HG03521 (cell line): ENCODE measurements around the gene PRSS12.
A peak's percentile ranks its signal among the peaks of the same experiment; 100 is the strongest.
"Not testable (repeated sequence)": the region's sequence is repeated elsewhere in the genome, so short reads cannot be mapped to it uniquely, and the experiment has no call there.

Source experiments
- ATAC-seq: cut with Tn5 transposase; IDR thresholded peaks from one replicate; pipeline ENCODE4 v1.9.1; 2021; ENCODE audit warnings: mild to moderate bottlenecking, moderate library complexity; ENCODE audit not compliant: unreplicated experiment

PRSS12 gene

GRCh38 chr4:118279328-118279727, 73.5 kb downstream of the PRSS12 start:
- no peak for ATAC-seq

GRCh38 chr4:118278473-118279274, 74.1 kb downstream of the PRSS12 start:
- peak; percentile 87 for ATAC-seq

- no peak for ATAC-seq
Measured at GRCh38 chr4:118277243-118277642, 75.6 kb downstream of the PRSS12 start.

GRCh38 chr4:118276580-118276979, 76.2 kb downstream of the PRSS12 start:
- no peak for ATAC-seq

GRCh38 chr4:118273642-118274041, 79.2 kb downstream of the PRSS12 start:
- ATAC-seq: no peak

GRCh38 chr4:118271788-118272187, 81.0 kb downstream of the PRSS12 start:
- ATAC-seq: no peak

- no peak for ATAC-seq
Measured at GRCh38 chr4:118270492-118270891, 82.3 kb downstream of the PRSS12 start.

- no peak for ATAC-seq
Measured at GRCh38 chr4:118268780-118269179, 84.0 kb downstream of the PRSS12 start.

GRCh38 chr4:118266145-118266496, 86.7 kb downstream of the PRSS12 start:
- not testable (repeated sequence) for ATAC-seq

- no peak for ATAC-seq
Measured at GRCh38 chr4:118265312-118266144, 87.3 kb downstream of the PRSS12 start.

- no peak for ATAC-seq
Measured at GRCh38 chr4:118264096-118264495, 88.7 kb downstream of the PRSS12 start.

GRCh38 chr4:118260309-118260708, 92.5 kb downstream of the PRSS12 start:
- ATAC-seq: no peak

GRCh38 chr4:118259111-118259510, 93.7 kb downstream of the PRSS12 start:
- no peak for ATAC-seq

- ATAC-seq: no peak
Measured at GRCh38 chr4:118254368-118254767, 98.4 kb downstream of the PRSS12 start.

- no peak for ATAC-seq
Measured at GRCh38 chr4:118249890-118250289, 102.9 kb downstream of the PRSS12 start.

- ATAC-seq: no peak
Measured at GRCh38 chr4:118237531-118237930, 115.3 kb downstream of the PRSS12 start.

- no peak for ATAC-seq
Measured at GRCh38 chr4:118235566-118236120, 117.2 kb downstream of the PRSS12 start.
